Panc1 (cell line): Measurements from ENCODE around the gene OR4E2. TPM values are rescaled to one million over a fixed set of nuclear protein-coding genes. Genes with fewer than 3 reads are reported as not detected.

Source experiments
- ATAC-seq: fragments of 200-7000 bp; cut with Tn5 transposase; 2 replicates; pipeline ENCODE4 v1.9.1; 2020; ENCODE audit warnings: mild to moderate bottlenecking, moderate library complexity
- BruUV-seq: library from RNA; stranded (reverse); fragments of 400-500 nt; replicated peaks from 2 replicates; lab custom pipeline; 2021; lab: Mats Ljungman, UMichigan
- CTCF ChIA-PET: fragments of 300-600 bp; sonication (Branson Sonifier 250); formaldehyde crosslinking; loops from one replicate; lab custom pipeline; 2022; ENCODE audit warnings: antibody characterized with exemption; lab: Charles Lee
- POLR2A ChIA-PET: fragments of 300-600 bp; sonication (Branson Sonifier 250); formaldehyde crosslinking; loops from one replicate; lab custom pipeline; 2022; ENCODE audit warnings: antibody characterized with exemption; lab: Charles Lee
- DNase-seq: peaks from one replicate; pipeline ENCODE4 v3.0.0-alpha.2; 2010; ENCODE audit warnings: low read depth, low spot score
- H3K27ac ChIP-seq: 2 replicates; pipeline ENCODE4 v1.5.1; 2011; ENCODE audit warnings: mild to moderate bottlenecking, low read length, inconsistent platforms
- H3K27me3 ChIP-seq: fragments of 200-500 bp; sonication (Bioruptor generic); 2 replicates; pipeline ENCODE4 v1.6.0; 2014; ENCODE audit warnings: low read length, inconsistent platforms; ENCODE audit not compliant: control insufficient read depth, insufficient read depth
- H3K36me3 ChIP-seq: fragments of 200-500 bp; sonication (Bioruptor generic); 2 replicates; pipeline ENCODE4 v1.5.1; 2014; ENCODE audit warnings: inconsistent platforms, mild to moderate bottlenecking, low read length, moderate library complexity; ENCODE audit not compliant: control insufficient read depth, insufficient read depth
- H3K4me1 ChIP-seq: 2 replicates; pipeline ENCODE4 v1.5.1; 2011; ENCODE audit warnings: inconsistent platforms, mild to moderate bottlenecking, low read length, moderate library complexity; ENCODE audit not compliant: control insufficient read depth, insufficient read depth
- H3K4me3 ChIP-seq, 2 experiments: 2 replicates each; pipeline ENCODE4 v1.5.1; 2011 to 2012; ENCODE audit warnings: low read depth in 2 of 2, low read length in 2 of 2, mild to moderate bottlenecking in 2 of 2, inconsistent platforms in 1 of 2, moderate library complexity in 1 of 2
- H3K9me3 ChIP-seq: fragments of 200-500 bp; sonication (Bioruptor generic); 2 replicates; pipeline ENCODE4 v1.5.1; 2014; ENCODE audit warnings: low read depth, mild to moderate bottlenecking, inconsistent platforms, low read length, moderate library complexity; ENCODE audit not compliant: control insufficient read depth, insufficient read depth
- CTCF ChIP-seq: fragments of 450-650 bp; IDR thresholded peaks from 2 replicates; pipeline ENCODE4 v1.5.1; 2017; ENCODE audit warnings: mild to moderate bottlenecking
- POLR2AphosphoS5 ChIP-seq: IDR thresholded peaks from 2 replicates; pipeline ENCODE4 v1.6.1; 2012; ENCODE audit warnings: mild to moderate bottlenecking, low read depth, low read length, moderate library complexity
- REST ChIP-seq, 2 experiments: IDR thresholded peaks; 2 replicates each; pipeline ENCODE4 v1.6.1; 2011 to 2012; ENCODE audit warnings: low read depth in 2 of 2, control low read depth in 1 of 2, low read length in 1 of 2, mild to moderate bottlenecking in 1 of 2, moderate library complexity in 1 of 2; ENCODE audit not compliant: insufficient read depth in 1 of 2
- SIN3A ChIP-seq: IDR thresholded peaks from 2 replicates; pipeline ENCODE4 v1.6.1; 2012; ENCODE audit warnings: low read depth, mild to moderate bottlenecking, low read length, moderate library complexity, borderline replicate concordance; ENCODE audit not compliant: insufficient read depth
- TCF7L2 ChIP-seq: IDR thresholded peaks from 2 replicates; pipeline ENCODE4 v1.6.1; 2011; ENCODE audit warnings: mild to moderate bottlenecking, low read depth, low read length, inconsistent platforms
- in situ Hi-C: cut with HindIII; loops from 2 replicates; pipeline ENCODE4 v1.10.0; 2016; ENCODE audit warnings: low sequenced_read_pairs, low pct_unique_long_range_greater_than_20kb
- intact Hi-C: fragments of 100-400 bp; cut with micrococcal nuclease; formaldehyde crosslinking; loops from one replicate; pipeline ENCODE4 v1.10.0; 2022; ENCODE audit not compliant: unreplicated experiment
- total RNA-seq: library from RNA; stranded (reverse); gene quantifications from one replicate; pipeline ENCODE4 v1.2.1, GENCODE V29; 2021; ENCODE audit not compliant: unreplicated experiment

Gene OR4E2
- total RNA-seq, 1 experiment from 2014 or later: not detected

GRCh38 chr14:21614240-21614639, 39.4 kb upstream of the OR4E2 start:
- Histone ChIP-seq H3K36me3 (no peaks in the 10 kb centered on the region), H3K4me3 (no peak overlapping the region), H3K4me1 (no peaks in the 10 kb centered on the region), H3K27ac (no peak overlapping the region), H3K27me3 (peaks cover 3% of the 10 kb centered on the region), H3K9me3 (no peaks in the 10 kb centered on the region)
- DNase-seq (no peak), ATAC-seq (no peak)
- no peak for TF ChIP-seq POLR2AphosphoS5
- TF ChIP-seq REST (IDR thresholded peaks at IDR 0.05; ENCODE audit: insufficient read depth in 1 of 2, low read depth in 2 of 2, low read length in 1 of 2): no peak
- TF ChIP-seq TCF7L2: no peak
- no peak for TF ChIP-seq CTCF
- TF ChIP-seq SIN3A: no peak
- POLR2A ChIA-PET: no interaction called here
- BruUV-seq: no TSS peak
- in situ Hi-C loops (no loop called here), intact Hi-C loops (no loop called here)
- CTCF ChIA-PET: no interaction called here

GRCh38 chr14:21617614-21618013, 36.0 kb upstream of the OR4E2 start:
- in situ Hi-C loops: no loop called here
- no peak overlapping the region for H3K4me3 ChIP-seq
- intact Hi-C loops: no loop called here
- H3K27ac ChIP-seq: no peak overlapping the region
- H3K9me3 ChIP-seq: no peaks in the 10 kb centered on the region
- POLR2A ChIA-PET: no interaction called here
- H3K36me3 ChIP-seq: no peaks in the 10 kb centered on the region
- H3K27me3 ChIP-seq: no peaks in the 10 kb centered on the region; the same call in 1 of the 2 replicates
- CTCF ChIA-PET: no interaction called here
- BruUV-seq: no TSS peak
- TF ChIP-seq REST (IDR thresholded peaks at IDR 0.05; ENCODE audit: insufficient read depth in 1 of 2, low read depth in 2 of 2, low read length in 1 of 2): no peak
- no peak for TF ChIP-seq SIN3A
- TF ChIP-seq POLR2AphosphoS5: no peak
- TF ChIP-seq TCF7L2: no peak
- TF ChIP-seq CTCF: no peak
- H3K4me1 ChIP-seq: no peaks in the 10 kb centered on the region
- ATAC-seq: no peak
- DNase-seq: no peak
